ENCODE measurements around the gene DNAJB12. TPM values are rescaled to one million over a fixed set of nuclear protein-coding genes. Genes with fewer than 3 reads are reported as not detected.
A peak's percentile ranks its signal among the peaks of the same experiment; 100 is the strongest.
"Not testable (repeated sequence)": the region's sequence is repeated elsewhere in the genome, so short reads cannot be mapped to it uniquely, and the experiment has no call there.

The DNAJB12 gene
- total RNA-seq, 1 experiment from 2014 or later: 58.1 TPM

DNA sequence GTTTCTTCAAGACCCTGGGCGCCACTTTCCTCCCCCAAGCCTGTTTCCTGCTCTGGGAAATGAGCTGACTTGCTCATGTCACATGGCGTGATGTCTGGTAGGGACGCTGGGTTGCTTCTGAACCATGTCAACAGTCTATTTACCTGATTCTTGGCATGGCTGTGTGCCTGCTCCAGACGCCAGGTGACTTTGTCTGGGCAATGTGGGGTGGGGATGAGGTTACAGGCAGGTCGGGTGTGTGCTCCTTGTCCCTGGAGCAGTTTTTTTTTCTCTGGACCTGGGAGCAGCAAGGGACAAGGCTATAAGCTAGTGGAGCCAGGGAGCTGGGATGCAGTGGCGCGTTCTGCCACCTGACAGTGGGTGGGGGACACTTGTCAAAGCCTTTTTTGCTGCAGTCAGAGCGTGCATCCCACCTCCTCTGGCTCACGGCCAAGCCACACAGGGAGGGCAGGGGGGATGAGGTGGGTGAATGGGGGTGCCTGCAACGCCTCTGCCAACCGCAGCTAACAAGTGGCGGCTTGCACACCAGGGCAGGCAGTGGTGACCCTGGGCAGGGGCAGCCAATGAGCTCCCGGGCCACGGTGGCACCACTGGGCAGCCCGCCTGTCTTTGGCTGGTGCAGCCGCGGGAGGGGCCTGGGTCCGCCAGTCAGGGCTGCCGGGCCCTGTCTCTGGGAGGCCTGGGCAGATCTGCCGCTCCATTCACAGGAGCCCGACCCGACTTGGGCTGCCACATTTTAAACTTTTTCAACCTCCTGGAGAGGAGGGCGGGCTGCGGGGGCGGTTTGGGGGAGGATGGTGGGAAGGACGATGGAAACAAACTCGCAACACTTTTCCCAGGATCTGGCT, 22.9 kb downstream of the DNAJB12 start:
- DNase-seq (ENCODE audit: low spot score): peak; percentile 98

DNA sequence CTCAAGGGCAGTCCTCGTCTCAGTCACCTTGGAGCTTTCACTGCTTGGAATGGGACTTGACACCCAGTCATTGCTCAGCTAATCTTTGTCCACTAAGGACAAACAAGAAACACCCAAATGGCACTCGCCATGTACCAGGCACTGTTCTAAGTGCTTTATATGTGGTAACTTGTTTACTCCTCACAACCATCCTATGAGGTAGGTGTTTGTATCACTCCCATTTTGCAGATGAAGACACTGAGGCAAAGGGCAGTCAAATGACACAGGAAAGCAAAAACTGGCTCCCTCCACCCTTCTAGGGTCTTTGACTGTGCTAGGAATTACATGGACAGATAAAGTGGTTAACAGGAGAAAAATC, 24.7 kb downstream of the DNAJB12 start:
- no peak for DNase-seq (ENCODE audit: low spot score)

DNA sequence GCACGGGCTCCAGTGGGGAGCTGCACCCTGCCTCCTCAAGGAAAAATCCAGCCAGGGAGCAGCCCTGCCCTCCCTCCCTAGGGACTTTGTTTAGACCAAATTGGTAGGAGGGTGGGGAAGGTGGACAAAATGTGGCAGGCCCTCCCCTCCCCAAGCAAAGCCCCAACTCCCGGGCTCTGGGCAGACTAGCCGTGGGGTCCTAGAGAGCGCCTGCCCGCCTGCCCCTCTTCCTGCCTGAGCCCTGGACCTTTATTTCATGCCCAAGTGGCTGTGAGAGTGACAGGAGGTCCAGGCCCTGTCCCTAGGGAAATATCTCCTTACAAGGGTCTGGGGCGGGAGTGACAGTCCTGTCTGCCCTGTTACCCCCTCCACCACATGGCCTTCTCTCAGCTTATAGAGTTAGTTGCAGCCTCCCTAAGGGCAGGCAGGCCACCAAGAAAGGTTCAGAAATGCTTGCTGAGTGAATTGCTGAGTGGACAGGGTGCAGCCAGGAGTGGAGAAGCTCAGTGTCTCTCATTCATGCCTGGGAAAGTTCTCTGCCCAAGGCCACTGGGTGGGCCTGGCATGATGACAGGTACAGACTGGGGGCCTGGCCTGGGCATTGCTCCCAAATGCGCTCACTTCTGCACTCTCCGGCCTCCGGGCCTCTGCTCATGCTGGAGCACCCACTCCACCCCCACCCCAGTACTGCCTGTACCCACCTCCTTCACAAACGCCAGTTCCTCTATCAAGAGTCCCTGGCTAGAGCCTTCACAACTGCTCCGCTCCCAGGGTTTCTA, 25.2 kb downstream of the DNAJB12 start:
- DNase-seq (ENCODE audit: low spot score): no peak

DNA sequence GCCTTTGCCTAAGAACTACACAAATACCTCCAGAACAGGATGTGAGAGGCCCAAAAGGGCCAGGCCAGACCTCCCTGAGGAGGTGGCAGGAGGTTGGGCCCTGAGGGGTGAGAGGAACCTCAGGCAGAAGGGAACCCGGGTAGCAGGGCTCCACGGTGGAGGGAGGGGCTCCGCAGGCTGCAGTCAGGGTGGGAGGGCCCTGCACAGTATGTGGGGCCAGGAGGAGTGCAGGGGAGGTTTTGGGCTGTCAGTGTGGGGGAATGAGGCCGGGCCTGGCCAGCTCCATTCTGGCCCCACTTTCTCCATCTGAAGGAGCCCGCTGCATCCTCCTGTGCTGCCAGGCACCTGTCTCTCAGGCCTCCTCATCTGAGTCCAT, 25.9 kb downstream of the DNAJB12 start:
- no peak for DNase-seq (ENCODE audit: low spot score)

GRCh38 chr10:72328045-72328828, 26.5 kb downstream of the DNAJB12 start:
- DNase-seq (ENCODE audit: low spot score): peak; percentile 86

DNA sequence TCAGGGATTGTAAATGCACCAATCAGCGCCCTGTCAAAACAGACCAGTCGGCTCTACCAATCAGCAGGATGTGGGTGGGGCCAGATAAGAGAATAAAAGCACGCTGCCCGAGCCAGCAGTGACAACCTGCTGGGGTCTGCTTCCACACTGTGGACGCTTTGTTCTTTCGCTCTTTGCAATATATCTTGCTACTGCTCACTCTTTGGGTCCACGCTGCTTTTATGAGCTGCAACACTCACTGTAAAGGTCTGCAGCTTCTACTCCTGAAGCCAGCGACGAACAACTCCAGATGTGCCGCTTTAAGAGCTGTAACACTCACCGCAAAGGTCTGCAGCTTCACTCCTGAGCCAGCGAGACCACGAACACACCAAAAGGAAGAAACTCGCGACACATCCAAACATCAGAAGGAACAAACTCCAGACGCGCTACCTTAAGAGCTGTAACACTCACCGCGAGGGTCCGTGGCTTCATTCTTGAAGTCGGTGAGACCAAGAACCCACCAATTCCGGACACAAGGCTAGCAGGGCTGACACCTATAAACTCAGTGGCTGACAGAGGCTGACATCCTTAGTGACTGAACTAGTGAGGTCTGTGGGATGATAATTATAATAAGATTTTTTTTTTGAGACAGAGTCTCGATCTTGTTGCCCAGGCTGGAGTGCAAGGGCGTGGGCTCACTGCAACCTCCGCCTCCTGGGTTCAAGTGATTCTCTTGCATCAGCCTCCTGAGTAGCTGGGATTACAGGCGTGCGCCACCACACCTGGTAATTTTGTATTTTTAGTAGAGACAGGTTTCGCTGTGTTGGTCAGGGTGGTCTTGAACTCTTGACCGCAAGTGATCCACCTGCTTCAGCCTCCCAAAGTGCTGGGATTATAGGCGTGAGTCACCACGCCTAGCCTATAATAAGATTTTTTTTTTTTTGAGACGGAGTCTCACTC, 27.8 kb downstream of the DNAJB12 start:
- not testable (repeated sequence) for DNase-seq (ENCODE audit: low spot score)

DNA sequence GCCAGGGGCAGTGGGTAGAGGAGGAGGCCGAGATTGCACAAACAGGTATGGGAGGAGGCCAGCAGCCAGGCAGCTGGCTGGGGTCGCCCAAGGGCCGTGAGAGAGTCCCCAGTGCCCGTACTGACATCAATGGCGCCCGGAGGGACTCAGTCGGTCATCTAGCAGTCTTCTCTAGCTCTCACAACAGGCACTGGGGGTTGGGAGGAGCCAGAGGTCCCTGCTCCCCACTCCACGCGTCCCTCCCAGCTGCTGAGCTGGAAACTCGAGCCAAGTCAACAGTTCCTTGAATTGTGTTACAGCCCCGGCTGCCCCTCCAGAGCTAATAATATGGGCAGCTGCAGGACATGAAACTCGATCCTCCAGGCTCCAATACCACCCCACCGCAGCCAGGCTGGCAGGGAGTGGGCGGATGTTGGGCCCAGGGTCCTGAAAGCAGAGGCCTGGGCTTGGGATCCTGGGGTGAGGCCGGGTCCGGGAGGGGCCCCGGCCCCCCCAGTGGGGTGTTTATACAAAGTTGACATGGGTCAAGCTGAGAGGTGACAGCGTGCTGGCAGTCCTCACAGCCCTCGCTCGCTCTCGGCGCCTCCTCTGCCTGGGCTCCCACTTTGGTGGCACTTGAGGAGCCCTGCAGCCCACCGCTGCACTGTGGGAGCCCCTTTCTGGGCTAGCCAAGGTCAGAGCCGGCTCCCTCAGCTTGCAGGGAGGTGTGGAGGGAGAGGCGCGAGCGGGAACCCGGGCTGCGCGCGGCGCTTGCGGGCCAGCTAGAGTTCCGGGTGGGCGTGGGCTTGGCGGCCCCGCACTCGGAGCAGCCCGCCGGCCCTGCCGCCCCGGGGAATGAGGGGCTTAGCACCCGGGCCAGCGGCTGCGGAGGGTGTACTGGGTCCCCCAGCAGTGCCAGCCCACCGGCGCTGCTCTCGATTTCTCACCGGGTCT, 29.2 kb downstream of the DNAJB12 start:
- DNase-seq (ENCODE audit: low spot score): not testable (repeated sequence)

- DNase-seq (ENCODE audit: low spot score): no peak
These were observed 30.9 kb downstream of the DNAJB12 start for GRCh38 chr10:72323771-72324191.

DNA sequence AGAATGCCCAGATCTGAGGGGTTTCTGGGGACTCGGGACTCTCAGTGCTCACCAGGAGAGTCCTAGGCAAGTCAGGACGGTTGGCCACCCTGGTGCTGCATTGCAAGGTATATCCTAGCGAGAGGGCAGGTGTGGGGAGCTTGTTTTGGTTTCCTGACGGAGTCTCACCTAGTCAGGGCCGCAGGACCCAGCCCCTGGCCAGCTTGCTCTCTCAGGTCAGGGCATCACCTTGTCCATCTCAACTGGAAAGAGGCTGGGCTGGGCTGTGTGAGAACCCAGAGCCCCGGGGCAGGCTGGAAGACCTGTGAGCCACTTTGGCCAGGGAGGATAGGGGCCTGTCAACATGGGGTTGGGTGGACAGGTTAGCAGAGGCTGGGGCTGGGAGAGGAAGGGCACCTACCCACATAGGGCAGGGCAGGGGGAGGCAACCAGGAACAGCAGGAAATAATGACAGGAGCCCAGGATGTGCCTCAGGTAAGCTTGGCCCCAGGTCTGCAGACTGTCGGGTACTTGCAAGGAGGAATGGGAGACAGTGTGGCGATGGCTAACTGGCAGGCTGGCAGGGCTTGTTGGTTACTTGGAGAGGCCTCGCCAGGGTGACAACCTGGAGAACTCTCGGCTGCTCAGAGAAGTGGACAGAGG, 31.5 kb downstream of the DNAJB12 start:
- DNase-seq (ENCODE audit: low spot score): no peak

- no peak for DNase-seq (ENCODE audit: low spot score)
These were observed 32.2 kb downstream of the DNAJB12 start for GRCh38 chr10:72322280-72323058.

- no peak for DNase-seq (ENCODE audit: low spot score)
These were observed 32.8 kb downstream of the DNAJB12 start for GRCh38 chr10:72322030-72322279.

DNA sequence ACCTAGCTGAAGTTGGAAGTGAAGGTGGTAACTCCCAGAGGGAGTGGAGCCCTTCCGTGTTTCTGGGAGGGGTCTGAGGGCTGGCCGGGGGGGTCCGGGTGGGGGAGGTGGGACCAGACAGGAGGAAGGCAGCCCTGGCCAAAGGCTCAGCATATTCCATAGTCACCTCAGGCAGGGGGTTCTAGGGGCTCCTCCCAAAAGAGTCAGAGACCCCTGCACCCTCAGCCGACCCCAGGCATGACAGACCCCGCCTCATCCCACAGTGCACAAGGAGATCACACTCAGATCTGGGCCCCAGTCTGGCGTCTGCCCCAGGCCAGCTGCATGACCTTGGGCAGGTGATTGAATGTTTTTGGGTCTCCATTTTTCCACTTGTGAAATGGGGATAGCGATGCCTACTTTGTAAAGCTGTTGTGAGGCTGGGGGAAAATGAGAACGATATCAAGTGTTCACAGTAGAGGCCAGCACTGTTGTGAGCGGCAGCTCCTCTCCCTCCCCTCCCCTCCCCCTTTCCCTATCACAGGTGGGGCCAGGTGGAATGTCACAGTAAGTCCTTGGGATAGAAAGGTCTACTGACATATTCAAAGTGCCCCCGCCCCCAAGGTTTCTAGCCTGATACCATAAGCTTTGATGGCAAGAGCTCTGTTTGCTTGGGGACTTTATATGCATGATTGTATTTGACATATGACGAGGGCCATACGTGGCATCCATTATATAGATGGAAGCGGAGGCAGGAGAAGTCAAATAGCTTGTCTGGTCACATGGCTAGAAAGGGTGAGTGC, 33.3 kb downstream of the DNAJB12 start:
- DNase-seq (ENCODE audit: low spot score): no peak

DNA sequence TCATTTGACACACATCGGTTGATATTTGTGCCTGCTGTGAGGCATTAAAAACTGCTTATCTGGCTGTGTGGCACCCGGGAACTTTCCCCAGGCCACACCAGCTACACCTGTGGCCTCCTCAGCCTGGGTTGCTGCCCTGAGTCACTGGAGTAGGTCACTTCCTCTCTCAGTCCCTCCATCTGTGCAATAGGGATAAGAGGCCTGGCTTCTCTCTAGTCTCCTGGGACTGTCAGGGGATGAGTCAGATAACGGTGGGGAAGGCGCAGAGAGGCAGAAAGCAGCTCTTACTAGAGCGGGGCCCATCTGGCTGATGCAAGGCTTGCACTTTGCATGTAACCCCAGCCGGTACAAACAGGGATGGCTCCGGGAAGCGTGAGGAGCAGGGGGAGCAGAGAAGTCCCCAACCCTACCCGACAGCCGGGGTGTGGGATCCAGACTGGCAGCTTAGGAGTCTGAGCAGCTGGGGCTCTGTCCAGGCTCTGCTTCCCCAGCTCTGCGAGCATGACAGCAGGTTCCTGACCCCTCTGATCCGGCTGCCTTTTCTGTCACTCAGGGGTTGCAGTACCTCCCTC, 34.0 kb downstream of the DNAJB12 start:
- DNase-seq (ENCODE audit: low spot score): peak; percentile 57

GRCh38 chr10:72319416-72320254, 35.1 kb downstream of the DNAJB12 start:
- peak; percentile 78 for DNase-seq (ENCODE audit: low spot score)

DNA sequence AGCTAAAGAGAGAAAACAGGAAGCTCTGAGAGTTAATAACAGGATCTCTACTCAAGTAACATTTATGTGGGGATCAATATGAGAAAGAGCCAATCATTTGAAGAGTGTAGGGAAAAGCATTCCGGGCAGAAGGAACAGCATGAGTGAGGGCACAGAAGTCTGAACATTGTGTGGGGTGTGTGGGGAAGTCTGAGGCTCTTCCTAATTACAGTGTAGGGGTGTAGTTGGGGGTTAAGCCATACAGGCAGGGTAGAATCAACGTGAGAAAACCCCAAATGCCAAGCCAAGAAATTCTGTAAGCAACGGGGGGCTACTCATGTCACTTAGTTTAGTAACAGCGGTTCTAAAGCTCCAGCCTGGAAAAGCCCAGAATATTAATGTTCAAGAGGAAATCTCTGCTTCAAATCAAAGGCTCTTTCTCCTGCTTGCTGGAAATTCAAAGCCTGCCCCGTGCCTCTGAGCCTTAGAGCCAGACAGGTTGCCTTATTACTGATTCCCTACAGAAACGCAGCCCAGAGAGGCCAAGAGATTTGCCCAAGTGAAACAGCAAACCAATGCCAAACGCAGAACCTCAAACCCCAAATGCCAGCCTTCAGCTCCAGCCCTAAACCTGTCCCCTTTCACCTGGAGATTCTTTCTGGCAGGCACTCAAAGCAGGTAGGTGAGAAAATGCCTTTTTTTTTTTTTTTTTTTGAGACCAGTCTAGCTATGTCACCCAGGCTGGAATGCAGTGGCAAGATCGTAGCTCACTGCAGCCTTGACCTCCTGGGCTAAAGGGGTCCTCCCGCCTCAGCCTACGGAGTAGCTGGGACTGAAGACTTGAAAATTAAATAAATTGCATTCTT, 36.1 kb downstream of the DNAJB12 start:
- DNase-seq (ENCODE audit: low spot score): no peak

All from HT-29 (cell line).